Smooth muscle cell (in vitro differentiated cells): ENCODE data around the gene RFC5. TPM values are rescaled to one million over a fixed set of nuclear protein-coding genes. Genes with fewer than 3 reads are reported as not detected.

Experiments
- DNase-seq: peaks from one replicate; lab custom pipeline; 2025; ENCODE audit not compliant: unreplicated experiment; lab: John Stamatoyannopoulos, UW
- H2AFZ ChIP-seq: fragments of 200-600 bp; sonication (generic); 2 replicates; pipeline ENCODE4 v1.6.0; 2016; ENCODE audit warnings: antibody characterized with exemption, low read depth, mild to moderate bottlenecking
- H3F3A ChIP-seq: fragments of 200-600 bp; sonication (generic); 2 replicates; pipeline ENCODE4 v1.6.0; 2017; ENCODE audit warnings: antibody characterized with exemption, low read depth
- H3K27ac ChIP-seq: fragments of 200-600 bp; sonication (generic); 2 replicates; pipeline ENCODE4 v1.5.1; 2016; ENCODE audit warnings: low read depth, mild to moderate bottlenecking
- H3K27me3 ChIP-seq: fragments of 200-600 bp; sonication (generic); 2 replicates; pipeline ENCODE4 v1.6.1; 2016; ENCODE audit warnings: low read depth, mild to moderate bottlenecking
- H3K36me3 ChIP-seq: fragments of 200-600 bp; sonication (generic); 2 replicates; pipeline ENCODE4 v1.5.1; 2016; ENCODE audit warnings: low read depth
- H3K4me1 ChIP-seq: fragments of 200-600 bp; sonication (generic); 2 replicates; pipeline ENCODE4 v1.5.1; 2016; ENCODE audit warnings: low read depth
- H3K4me2 ChIP-seq: fragments of 200-600 bp; sonication (generic); 2 replicates; pipeline ENCODE4 v1.6.0; 2016; ENCODE audit warnings: mild to moderate bottlenecking
- H3K4me3 ChIP-seq: fragments of 200-600 bp; sonication (generic); 2 replicates; pipeline ENCODE4 v1.5.1; 2016; ENCODE audit warnings: mild to moderate bottlenecking
- H3K79me2 ChIP-seq: fragments of 200-600 bp; sonication (generic); 2 replicates; pipeline ENCODE4 v1.6.0; 2016; ENCODE audit warnings: low read depth, mild to moderate bottlenecking
- H3K9ac ChIP-seq: fragments of 200-600 bp; sonication (generic); 2 replicates; pipeline ENCODE4 v1.6.0; 2016; ENCODE audit warnings: low read depth
- H3K9me3 ChIP-seq: fragments of 200-600 bp; sonication (generic); replicated peaks from 2 replicates; pipeline ENCODE4 v1.5.1; 2016; ENCODE audit warnings: low read depth
- H4K20me1 ChIP-seq: fragments of 200-600 bp; sonication (generic); 2 replicates; pipeline ENCODE4 v1.6.0; 2016; ENCODE audit warnings: low read depth
- CTCF ChIP-seq: fragments of 200-600 bp; sonication (generic); IDR thresholded peaks from 2 replicates; pipeline ENCODE4 v1.5.1; 2017; ENCODE audit warnings: borderline replicate concordance, mild to moderate bottlenecking, antibody characterized with exemption; ENCODE audit not compliant: insufficient read depth, poor library complexity, severe bottlenecking
- WGBS: methylation state at CpG from one replicate; pipeline ENCODE4 v1.1.7; 2016; ENCODE audit warnings: low lambda C conversion rate; 5-methylcytosine and 5-hydroxymethylcytosine counted together
- polyA plus RNA-seq: library from polyadenylated mRNA; unstranded; fragments of >200 nt; fragmentation: Nextera tagmentation; extraction: Ambion mirVana; gene quantifications from 2 replicates; pipeline ENCODE4 v1.2.1, GENCODE V29; 2016
- total RNA-seq: library from RNA; depleted of rRNA; stranded (reverse); fragments of >200 nt; gene quantifications from 2 replicates; pipeline ENCODE4 v1.2.3, GENCODE V29; 2014

The RFC5 gene
- total and polyA plus RNA-seq, 2 experiments from 2014 or later, result 16.4 to 27.1 TPM

GRCh38 chr12:118032188-118032587 is 15.7 kb downstream of the RFC5 start:
- H4K20me1 ChIP-seq, result no peaks in the 10 kb centered on the region
- H3K4me1 ChIP-seq, result no peaks in the 10 kb centered on the region
- no peak overlapping the region for H3K4me3 ChIP-seq
- 96% methylated on average over 7 of the region's 7 CpGs for WGBS
- H3K27me3 ChIP-seq, result no peaks in the 10 kb centered on the region
- no peak overlapping the region for H3K4me2 ChIP-seq
- DNase-seq, result no peak
- H3F3A ChIP-seq, result no peaks in the 10 kb centered on the region
- no peak overlapping the region for H2AFZ ChIP-seq
- no peak for TF ChIP-seq CTCF
- no peaks in the 10 kb centered on the region for H3K79me2 ChIP-seq
- H3K9me3 ChIP-seq, result no peaks in the 10 kb centered on the region
- H3K36me3 ChIP-seq, result peaks cover 3% of the 10 kb centered on the region
- no peak overlapping the region for H3K27ac ChIP-seq
- no peak overlapping the region for H3K9ac ChIP-seq

- Histone ChIP-seq H4K20me1 (no peaks in the 10 kb centered on the region), H3F3A (no peaks in the 10 kb centered on the region), H2AFZ (no peak overlapping the region), H3K27ac (no peak overlapping the region), H3K9ac (no peak overlapping the region), H3K36me3 (peaks cover 6% of the 10 kb centered on the region), H3K9me3 (no peaks in the 10 kb centered on the region), H3K4me2 (no peak overlapping the region), H3K4me1 (no peaks in the 10 kb centered on the region), H3K79me2 (no peaks in the 10 kb centered on the region), H3K4me3 (no peak overlapping the region), H3K27me3 (no peaks in the 10 kb centered on the region)
- DNase-seq, result no peak
- 93% methylated on average over 5 of the region's 5 CpGs for WGBS
- TF ChIP-seq CTCF, result no peak
Measured at GRCh38 chr12:118033323-118033722, 16.8 kb downstream of the RFC5 start.

GRCh38 chr12:118033902-118034301 is 17.4 kb downstream of the RFC5 start:
- WGBS, result 82% methylated on average over 5 of the region's 5 CpGs
- peaks cover 8% of the 10 kb centered on the region for H3K36me3 ChIP-seq
- H3K9ac ChIP-seq, result no peak overlapping the region
- no peaks in the 10 kb centered on the region for H3K4me1 ChIP-seq
- no peak overlapping the region for H2AFZ ChIP-seq
- no peak overlapping the region for H3K4me2 ChIP-seq
- H3F3A ChIP-seq, result no peaks in the 10 kb centered on the region
- H4K20me1 ChIP-seq, result no peaks in the 10 kb centered on the region
- no peak overlapping the region for H3K4me3 ChIP-seq
- no peaks in the 10 kb centered on the region for H3K9me3 ChIP-seq
- TF ChIP-seq CTCF, result no peak
- H3K79me2 ChIP-seq, result no peaks in the 10 kb centered on the region
- no peaks in the 10 kb centered on the region for H3K27me3 ChIP-seq
- no peak overlapping the region for H3K27ac ChIP-seq
- DNase-seq, result no peak

- Histone ChIP-seq H3K4me3 (no peak overlapping the region), H3K36me3 (peaks cover 8% of the 10 kb centered on the region), H3K9ac (no peak overlapping the region)
Measured at GRCh38 chr12:118034429-118035189, 18.1 kb downstream of the RFC5 start.

More at GRCh38 chr12:118034429-118035189, 18.1 kb downstream of the RFC5 start:
- Histone ChIP-seq H3K27ac (no peak overlapping the region), H3K4me2 (no peak overlapping the region), H2AFZ (no peak overlapping the region), H3F3A (no peaks in the 10 kb centered on the region), H3K9me3 (no peaks in the 10 kb centered on the region), H4K20me1 (no peaks in the 10 kb centered on the region), H3K4me1 (no peaks in the 10 kb centered on the region), H3K27me3 (no peaks in the 10 kb centered on the region), H3K79me2 (no peaks in the 10 kb centered on the region)
- WGBS, result 92% methylated on average over 5 of the region's 5 CpGs
- TF ChIP-seq CTCF, result peak; percentile 38
- DNase-seq, result no peak
